Prostate gland (tissue), 2 donors: ENCODE measurements around the gene ELOVL1. TPM values are rescaled to one million over a fixed set of nuclear protein-coding genes. Genes with fewer than 3 reads are reported as not detected.
A peak's percentile ranks its signal among the peaks of the same experiment; 100 is the strongest.
"Not testable (repeated sequence)": the region's sequence is repeated elsewhere in the genome, so short reads cannot be mapped to it uniquely, and the experiment has no call there.

Experiments used
- DNase-seq: peaks from one replicate; pipeline ENCODE4 v3.0.0-alpha.2; 2019; ENCODE audit warnings: low spot score
- H3K27ac ChIP-seq, 2 donors: fragments of 200-600 bp; sonication (generic); 2 replicates each; pipeline ENCODE4 v1.5.1; 2017 to 2019
- H3K27me3 ChIP-seq: fragments of 200-600 bp; sonication (generic); replicated peaks from 2 replicates; pipeline ENCODE4 v1.5.1; 2019; ENCODE audit not compliant: insufficient read depth
- H3K36me3 ChIP-seq, 2 donors: fragments of 200-600 bp; sonication (generic); 1 replicate in 1 of 2; 2 replicates in 1 of 2; pipeline versions ENCODE4 v1.5.1 to v1.8.1; 2017 to 2019
- H3K4me1 ChIP-seq: fragments of 200-600 bp; sonication (generic); replicated peaks from 2 replicates; pipeline ENCODE4 v1.5.1; 2019
- H3K4me3 ChIP-seq, 2 donors: fragments of 200-600 bp; sonication (generic); 2 replicates each; pipeline ENCODE4 v1.5.1; 2017 to 2019
- H3K9me3 ChIP-seq: fragments of 200-600 bp; sonication (generic); 2 replicates; pipeline ENCODE4 v1.5.1; 2017
- CTCF ChIP-seq, 4 experiments: fragments of 200-600 bp in 2 of 4; fragments of 450-650 bp in 2 of 4; sonication (generic) in 2 of 4; IDR thresholded peaks; 1 replicate in 3 of 4; 2 replicates in 1 of 4; pipeline ENCODE4 v1.5.1; 2016 to 2019; ENCODE audit warnings: antibody characterized with exemption in 4 of 4, mild to moderate bottlenecking in 2 of 4, moderate library complexity in 2 of 4
- POLR2A ChIP-seq: fragments of 450-650 bp; IDR thresholded peaks from one replicate; pipeline ENCODE4 v1.6.1; 2016; ENCODE audit warnings: antibody characterized with exemption, mild to moderate bottlenecking
- POLR2AphosphoS5 ChIP-seq: sonication (generic); formaldehyde crosslinking; IDR thresholded peaks from one replicate; pipeline ENCODE4 v1.6.1; 2017; ENCODE audit warnings: antibody characterized with exemption
- WGBS: methylation state at CpG from one replicate; pipeline ENCODE4 v1.1.5; 2018; 5-methylcytosine and 5-hydroxymethylcytosine counted together
- intact Hi-C: fragments of 100-400 bp; cut with DNase I; formaldehyde crosslinking; loops from one replicate; pipeline ENCODE4 v1.14.2; 2022
- total RNA-seq, 2 donors: library from RNA; depleted of rRNA; stranded (reverse); fragments of >200 nt; gene quantifications; one replicate each; pipeline ENCODE4 v1.1.0, GENCODE V29; 2016

ELOVL1 gene
- total RNA-seq, 2 donors from 2014 or later: 48.6 to 62.0 TPM

GRCh38 chr1:43405876-43406234 is 38.0 kb upstream of the ELOVL1 start:
- Histone ChIP-seq H3K36me3 (peaks cover 0 to 5% of the 10 kb centered on the region in 2 donors), H3K4me1 (peaks cover 6% of the 10 kb centered on the region), H3K4me3 (no peak overlapping the region), H3K9me3 (no peaks in the 10 kb centered on the region), H3K27ac (no peak overlapping the region), H3K27me3 (no peaks in the 10 kb centered on the region)
- intact Hi-C loops: no loop called here
- no peak for DNase-seq
- TF ChIP-seq POLR2AphosphoS5 (no peak), CTCF (IDR thresholded peaks at IDR 0.05) (no peak), POLR2A (no peak)
- WGBS: 91% methylated on average over 2 of the region's 2 CpGs

- TF ChIP-seq POLR2AphosphoS5: no peak
- TF ChIP-seq CTCF (IDR thresholded peaks at IDR 0.05): no peak
- no peak for TF ChIP-seq POLR2A
- H3K4me3 ChIP-seq: no peak overlapping the region
- peaks cover 0 to 5% of the 10 kb centered on the region in 2 donors for H3K36me3 ChIP-seq
- DNase-seq: no peak
- H3K27me3 ChIP-seq: no peaks in the 10 kb centered on the region
- no peaks in the 10 kb centered on the region for H3K9me3 ChIP-seq
- intact Hi-C loops: no loop called here
- no peak overlapping the region for H3K27ac ChIP-seq
- 88% methylated on average over 6 of the region's 6 CpGs for WGBS
- peaks cover 6% of the 10 kb centered on the region for H3K4me1 ChIP-seq
Measured at GRCh38 chr1:43405219-43405875, 37.5 kb upstream of the ELOVL1 start.

GRCh38 chr1:43404353-43404752 is 36.5 kb upstream of the ELOVL1 start:
- H3K9me3 ChIP-seq: no peaks in the 10 kb centered on the region
- H3K27me3 ChIP-seq: no peaks in the 10 kb centered on the region
- WGBS: 97% methylated on average over 6 of the region's 6 CpGs
- TF ChIP-seq POLR2AphosphoS5 (no peak), CTCF (IDR thresholded peaks at IDR 0.05) (no peak), POLR2A (no peak)
- H3K27ac ChIP-seq: no peak overlapping the region
- H3K4me3 ChIP-seq: no peak overlapping the region
- peaks cover 0 to 5% of the 10 kb centered on the region in 2 donors for H3K36me3 ChIP-seq
- peaks cover 6% of the 10 kb centered on the region for H3K4me1 ChIP-seq
- no peak for DNase-seq
- intact Hi-C loops: no loop called here

GRCh38 chr1:43402089-43402865 is 34.5 kb upstream of the ELOVL1 start:
- DNase-seq: peak; percentile 20
- Histone ChIP-seq H3K27me3 (no peaks in the 10 kb centered on the region), H3K4me3 (no peak overlapping the region), H3K9me3 (no peaks in the 10 kb centered on the region), H3K36me3 (peaks cover 0 to 5% of the 10 kb centered on the region in 2 donors), H3K27ac (peak overlapping the region in 1 of 2 donors; percentile 13), H3K4me1 (peaks cover 6% of the 10 kb centered on the region)
- intact Hi-C loops: no loop called here
- TF ChIP-seq POLR2AphosphoS5 (peak; percentile 47), CTCF (IDR thresholded peaks at IDR 0.05) (no peak), POLR2A (no peak)
- 46% methylated on average over 6 of the region's 6 CpGs for WGBS

- 96% methylated on average over 9 of the region's 9 CpGs for WGBS
- DNase-seq, intact Hi-C loops, H3K4me3 ChIP-seq, H3K27ac ChIP-seq, H3K9me3 ChIP-seq, H3K27me3 ChIP-seq, H3K36me3 ChIP-seq: not testable (repeated sequence)
- peaks cover 15% of the 10 kb centered on the region for H3K4me1 ChIP-seq
Measured at GRCh38 chr1:43400441-43400840, 32.6 kb upstream of the ELOVL1 start.
